Fibroblast of skin of left quadriceps (primary cell): Measurements from ENCODE around the gene SIRT2.
A peak's percentile ranks its signal among the peaks of the same experiment; 100 is the strongest.

ENCODE experiments used
- DNase-seq, 2 experiments: peaks; one replicate each; pipeline ENCODE4 v3.0.0-alpha.2; 2013; ENCODE audit warnings: low read depth in 2 of 2

The SIRT2 gene

GRCh38 chr19:38845374-38846024 lies 53.9 kb downstream of the SIRT2 start:
- DNase-seq: no peak

GRCh38 chr19:38844093-38844686 lies 55.2 kb downstream of the SIRT2 start:
- DNase-seq: no peak

- no peak for DNase-seq
Measured at GRCh38 chr19:38843175-38843758, 56.2 kb downstream of the SIRT2 start.

GRCh38 chr19:38842439-38843174 lies 56.8 kb downstream of the SIRT2 start:
- no peak for DNase-seq

- DNase-seq: no peak
Measured at GRCh38 chr19:38841787-38842438, 57.5 kb downstream of the SIRT2 start.

- no peak for DNase-seq
Measured at GRCh38 chr19:38841180-38841766, 58.1 kb downstream of the SIRT2 start.

GRCh38 chr19:38840583-38840968 lies 58.8 kb downstream of the SIRT2 start:
- DNase-seq: no peak

- DNase-seq: no peak
Measured at GRCh38 chr19:38839816-38840582, 59.4 kb downstream of the SIRT2 start.

GRCh38 chr19:38838986-38839761 lies 60.2 kb downstream of the SIRT2 start:
- no peak for DNase-seq

- no peak for DNase-seq
Measured at GRCh38 chr19:38838208-38838985, 61.0 kb downstream of the SIRT2 start.

GRCh38 chr19:38837656-38838121 lies 61.7 kb downstream of the SIRT2 start:
- DNase-seq: no peak

- DNase-seq: no peak
Measured at GRCh38 chr19:38836983-38837626, 62.3 kb downstream of the SIRT2 start.

- no peak for DNase-seq
Measured at GRCh38 chr19:38836159-38836982, 63.0 kb downstream of the SIRT2 start.

GRCh38 chr19:38834590-38834989 lies 64.8 kb downstream of the SIRT2 start:
- no peak for DNase-seq

- DNase-seq: no peak
Measured at GRCh38 chr19:38834104-38834490, 65.3 kb downstream of the SIRT2 start.

GRCh38 chr19:38833092-38833425 lies 66.4 kb downstream of the SIRT2 start:
- no peak for DNase-seq

GRCh38 chr19:38831142-38831605 lies 68.2 kb downstream of the SIRT2 start:
- DNase-seq: peak in 1 of 2 experiments; percentile 46
